Keratinocyte (primary cell): ENCODE results near the gene RNF175. TPM values are rescaled to one million over a fixed set of nuclear protein-coding genes. Genes with fewer than 3 reads are reported as not detected.
"Not testable (repeated sequence)": the region's sequence is repeated elsewhere in the genome, so short reads cannot be mapped to it uniquely, and the experiment has no call there.

ENCODE experiments used
- DNase-seq: peaks from one replicate; pipeline ENCODE4 v3.0.0-alpha.2; 2011; ENCODE audit warnings: low read depth, missing footprints, low spot score
- FAIRE-seq: peaks from 2 replicates; lab custom pipeline; 2011; peaks lifted over from hg19 to GRCh38; lab: Jason Lieb, UNC
- H2AFZ ChIP-seq: 2 replicates; pipeline ENCODE4 v1.6.0; 2012; ENCODE audit warnings: low read length, control low read depth, inconsistent platforms; ENCODE audit not compliant: control insufficient read depth
- H3K27ac ChIP-seq: 2 replicates; pipeline ENCODE4 v1.5.1; 2011; ENCODE audit warnings: low read length; ENCODE audit not compliant: control insufficient read depth, insufficient read depth
- H3K27me3 ChIP-seq: 3 replicates; pipeline ENCODE4 v1.6.0; 2011; ENCODE audit warnings: low read length; ENCODE audit not compliant: control insufficient read depth, insufficient read depth; ENCODE audit errors: extremely low read depth
- H3K36me3 ChIP-seq, 2 experiments: 2 replicates in 1 of 2; 3 replicates in 1 of 2; pipeline ENCODE4 v1.5.1; 2011; ENCODE audit warnings: low read length in 2 of 2, mild to moderate bottlenecking in 1 of 2; ENCODE audit not compliant: control insufficient read depth in 2 of 2, insufficient read depth in 2 of 2; ENCODE audit errors: extremely low read depth in 1 of 2
- H3K4me1 ChIP-seq: 3 replicates; pipeline ENCODE4 v1.5.1; 2011; ENCODE audit warnings: low read length; ENCODE audit not compliant: control insufficient read depth, insufficient read depth; ENCODE audit errors: extremely low read depth
- H3K4me2 ChIP-seq: 3 replicates; pipeline ENCODE4 v1.6.0; 2011; ENCODE audit warnings: low read depth, low read length; ENCODE audit not compliant: control insufficient read depth, insufficient read depth; ENCODE audit errors: extremely low read depth
- H3K4me3 ChIP-seq, 3 experiments: fragments of 200-600 bp in 1 of 3; sonication (generic) in 1 of 3; 2 replicates in 2 of 3; 3 replicates in 1 of 3; pipeline ENCODE4 v1.5.1; 2011 to 2016; ENCODE audit warnings: low read length in 3 of 3, mild to moderate bottlenecking in 3 of 3, control low read depth in 2 of 3, inconsistent platforms in 1 of 3, low read depth in 1 of 3, mixed read lengths in 1 of 3, mixed run types in 1 of 3, moderate library complexity in 1 of 3; ENCODE audit not compliant: control insufficient read depth in 2 of 3, insufficient read depth in 2 of 3; ENCODE audit errors: extremely low read depth in 1 of 3
- H3K79me2 ChIP-seq: 2 replicates; pipeline ENCODE4 v1.6.0; 2012; ENCODE audit warnings: low read length; ENCODE audit not compliant: control insufficient read depth, insufficient read depth
- H3K9ac ChIP-seq: 3 replicates; pipeline ENCODE4 v1.6.0; 2011; ENCODE audit warnings: low read length; ENCODE audit not compliant: control insufficient read depth, insufficient read depth; ENCODE audit errors: extremely low read depth
- H3K9me1 ChIP-seq: 3 replicates; pipeline ENCODE4 v1.6.0; 2011; ENCODE audit warnings: low read length; ENCODE audit not compliant: control insufficient read depth, insufficient read depth; ENCODE audit errors: extremely low read depth
- H3K9me3 ChIP-seq: 2 replicates; pipeline ENCODE4 v1.5.1; 2012; ENCODE audit warnings: low read depth, low read length; ENCODE audit not compliant: control insufficient read depth
- H4K20me1 ChIP-seq: 3 replicates; pipeline ENCODE4 v1.6.0; 2011; ENCODE audit warnings: low read length; ENCODE audit not compliant: control insufficient read depth, insufficient read depth; ENCODE audit errors: extremely low read depth
- CTCF ChIP-seq, 3 experiments: IDR thresholded peaks in 1 of 3; conservative IDR thresholded peaks in 1 of 3; optimal IDR thresholded peaks in 1 of 3; 2 replicates in 2 of 3; 3 replicates in 1 of 3; pipeline versions ENCODE3 to v1.5.1; 2011; ENCODE audit warnings: low read length in 3 of 3, mild to moderate bottlenecking in 3 of 3, moderate library complexity in 2 of 3, control low read depth in 1 of 3, inconsistent platforms in 1 of 3; ENCODE audit not compliant: insufficient read depth in 2 of 3; ENCODE audit errors: extremely low read depth in 1 of 3
- EZH2 ChIP-seq: IDR thresholded peaks from one replicate; pipeline ENCODE4 v1.6.1; 2012; ENCODE audit warnings: inconsistent platforms, mild to moderate bottlenecking, low read length, moderate library complexity
- dilution Hi-C: fragments of 300-500 bp; cut with MboI; formaldehyde crosslinking; loops from one replicate; pipeline ENCODE4 v1.7.0; 2020; ENCODE audit warnings: low sequenced_read_pairs; ENCODE audit not compliant: extremely low pct_ligation_motif_present
- polyA plus RNA-seq, 5 experiments: library from polyadenylated mRNA; depleted of rRNA in 3 of 5; stranded (reverse) in 3 of 5; stranded (forward) in 1 of 5; unstranded in 1 of 5; fragments of >200 nt; gene quantifications; 1 replicate in 1 of 5; 2 replicates in 3 of 5; 3 replicates in 1 of 5; pipeline versions ENCODE4 v1.2.1 to v1.2.3, GENCODE V29; 2011 to 2012; ENCODE audit warnings: missing spikeins in 2 of 5, low read depth in 1 of 5, low replicate concordance in 1 of 5

Gene RNF175
- polyA plus RNA-seq, 1 donor (not counting 4 experiments of a cell fraction or from before 2014, with no cell fraction given), result not detected

- TF ChIP-seq EZH2 (no peak), CTCF (optimal IDR thresholded peaks at IDR 0.05 in 1 of 3, IDR thresholded peaks at IDR 0.05 in 1 of 3, conservative IDR thresholded peaks at IDR 0.05 in 1 of 3; ENCODE audit: extremely low read depth in 1 of 3, insufficient read depth in 2 of 3, low read length in 3 of 3) (no peak)
- Histone ChIP-seq H3K4me1 (no peaks in the 10 kb centered on the region), H3K36me3 (no peaks in the 10 kb centered on the region), H3K9me1 (no peaks in the 10 kb centered on the region), H3K4me2 (no peak overlapping the region), H3K79me2 (no peaks in the 10 kb centered on the region), H3K27ac (no peak overlapping the region), H3K4me3 (no peak overlapping the region), H3K9me3 (no peaks in the 10 kb centered on the region), H3K27me3 (no peaks in the 10 kb centered on the region), H3K9ac (no peak overlapping the region), H4K20me1 (no peaks in the 10 kb centered on the region), H2AFZ (no peak overlapping the region)
- DNase-seq (no peak), FAIRE-seq (no peak)
- dilution Hi-C loops, result no loop called here
These were observed 91.2 kb downstream of the RNF175 start for GRCh38 chr4:153668647-153669046.

GRCh38 chr4:153666505-153666904 lies 93.3 kb downstream of the RNF175 start:
- H3K9ac ChIP-seq, H4K20me1 ChIP-seq, H3K36me3 ChIP-seq, H3K4me2 ChIP-seq, FAIRE-seq, H3K9me1 ChIP-seq, H3K4me3 ChIP-seq, H3K79me2 ChIP-seq, H3K27me3 ChIP-seq, DNase-seq, H3K27ac ChIP-seq, H2AFZ ChIP-seq, dilution Hi-C loops, H3K4me1 ChIP-seq, H3K9me3 ChIP-seq: not testable (repeated sequence)

- dilution Hi-C loops, result no loop called here
- no peak overlapping the region for H3K27ac ChIP-seq
- DNase-seq (no peak), FAIRE-seq (no peak)
- H3K9me3 ChIP-seq, result no peaks in the 10 kb centered on the region
- TF ChIP-seq CTCF (optimal IDR thresholded peaks at IDR 0.05 in 1 of 3, IDR thresholded peaks at IDR 0.05 in 1 of 3, conservative IDR thresholded peaks at IDR 0.05 in 1 of 3; ENCODE audit: extremely low read depth in 1 of 3, insufficient read depth in 2 of 3, low read length in 3 of 3), result no peak
- H3K9ac ChIP-seq, result no peak overlapping the region
- no peaks in the 10 kb centered on the region for H4K20me1 ChIP-seq
- H3K4me3 ChIP-seq, result no peak overlapping the region
- H3K36me3 ChIP-seq, result no peaks in the 10 kb centered on the region
- H2AFZ ChIP-seq, result no peak overlapping the region
- no peaks in the 10 kb centered on the region for H3K27me3 ChIP-seq
- H3K4me2 ChIP-seq, result no peak overlapping the region
- no peaks in the 10 kb centered on the region for H3K4me1 ChIP-seq
- H3K79me2 ChIP-seq, result no peaks in the 10 kb centered on the region
- H3K9me1 ChIP-seq, result no peaks in the 10 kb centered on the region
These were observed 96.2 kb downstream of the RNF175 start for GRCh38 chr4:153663667-153664066.
